Thyroid gland (tissue), 4 donors: ENCODE data around the gene PPP1R36.

Experiments
- POLR2A ChIP-seq, 2 donors: fragments of 450-650 bp; IDR thresholded peaks; one replicate each; pipeline ENCODE4 v1.6.1; 2017; ENCODE audit warnings: antibody characterized with exemption in 2 of 2, mild to moderate bottlenecking in 2 of 2, moderate library complexity in 1 of 2
- TF ChIP-seq, protein P1 (sequence below), 6 experiments: fragments of 200-600 bp in 3 of 6; fragments of 450-650 bp in 3 of 6; sonication (generic) in 3 of 6; IDR thresholded peaks; one replicate each; pipeline ENCODE4 v1.5.1; 2016 to 2019; ENCODE audit warnings: antibody characterized with exemption in 6 of 6, mild to moderate bottlenecking in 2 of 6, inconsistent platforms in 1 of 6, moderate library complexity in 1 of 6

DNA sequence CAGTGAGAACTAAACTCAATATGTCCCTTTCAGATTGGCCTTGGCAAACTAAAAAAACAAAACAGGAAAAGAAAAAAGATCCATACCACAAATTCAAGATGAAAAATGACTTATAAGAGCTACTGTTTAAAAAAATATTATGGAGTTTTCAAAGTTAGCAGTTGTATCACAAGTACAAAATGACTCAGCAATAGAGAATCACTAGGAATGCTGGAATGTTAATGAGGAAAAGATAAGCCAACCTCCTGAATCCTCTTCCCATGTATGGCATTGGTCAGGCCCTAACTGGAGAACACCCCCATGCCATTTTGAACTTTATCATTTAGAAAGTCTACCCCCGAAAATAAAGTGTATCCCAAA is 62.2 kb downstream of the PPP1R36 start:
- TF ChIP-seq, protein P1, sequence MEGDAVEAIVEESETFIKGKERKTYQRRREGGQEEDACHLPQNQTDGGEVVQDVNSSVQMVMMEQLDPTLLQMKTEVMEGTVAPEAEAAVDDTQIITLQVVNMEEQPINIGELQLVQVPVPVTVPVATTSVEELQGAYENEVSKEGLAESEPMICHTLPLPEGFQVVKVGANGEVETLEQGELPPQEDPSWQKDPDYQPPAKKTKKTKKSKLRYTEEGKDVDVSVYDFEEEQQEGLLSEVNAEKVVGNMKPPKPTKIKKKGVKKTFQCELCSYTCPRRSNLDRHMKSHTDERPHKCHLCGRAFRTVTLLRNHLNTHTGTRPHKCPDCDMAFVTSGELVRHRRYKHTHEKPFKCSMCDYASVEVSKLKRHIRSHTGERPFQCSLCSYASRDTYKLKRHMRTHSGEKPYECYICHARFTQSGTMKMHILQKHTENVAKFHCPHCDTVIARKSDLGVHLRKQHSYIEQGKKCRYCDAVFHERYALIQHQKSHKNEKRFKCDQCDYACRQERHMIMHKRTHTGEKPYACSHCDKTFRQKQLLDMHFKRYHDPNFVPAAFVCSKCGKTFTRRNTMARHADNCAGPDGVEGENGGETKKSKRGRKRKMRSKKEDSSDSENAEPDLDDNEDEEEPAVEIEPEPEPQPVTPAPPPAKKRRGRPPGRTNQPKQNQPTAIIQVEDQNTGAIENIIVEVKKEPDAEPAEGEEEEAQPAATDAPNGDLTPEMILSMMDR (IDR thresholded peaks at IDR 0.05) = no peak
- TF ChIP-seq POLR2A (IDR thresholded peaks at IDR 0.05) = no peak
